ENCODE results near the gene CXCL5. TPM values are rescaled to one million over a fixed set of nuclear protein-coding genes. Genes with fewer than 3 reads are reported as not detected.

CXCL5 gene

Small RNA genes within 50 kb of the gene (small RNA-seq; reads per million reads assigned to genes)
- not detected for gene RN7SL218P
